Superior temporal gyrus (tissue), 1 donor: Measurements from ENCODE around the gene PEAK3.
A peak's percentile ranks its signal among the peaks of the same experiment; 100 is the strongest.
"Not testable (repeated sequence)": the region's sequence is repeated elsewhere in the genome, so short reads cannot be mapped to it uniquely, and the experiment has no call there.

Experiments used
- DNase-seq: peaks from one replicate; pipeline ENCODE4 v3.0.0-alpha.2; 2016; ENCODE audit errors: extremely low spot score

The PEAK3 gene

DNA sequence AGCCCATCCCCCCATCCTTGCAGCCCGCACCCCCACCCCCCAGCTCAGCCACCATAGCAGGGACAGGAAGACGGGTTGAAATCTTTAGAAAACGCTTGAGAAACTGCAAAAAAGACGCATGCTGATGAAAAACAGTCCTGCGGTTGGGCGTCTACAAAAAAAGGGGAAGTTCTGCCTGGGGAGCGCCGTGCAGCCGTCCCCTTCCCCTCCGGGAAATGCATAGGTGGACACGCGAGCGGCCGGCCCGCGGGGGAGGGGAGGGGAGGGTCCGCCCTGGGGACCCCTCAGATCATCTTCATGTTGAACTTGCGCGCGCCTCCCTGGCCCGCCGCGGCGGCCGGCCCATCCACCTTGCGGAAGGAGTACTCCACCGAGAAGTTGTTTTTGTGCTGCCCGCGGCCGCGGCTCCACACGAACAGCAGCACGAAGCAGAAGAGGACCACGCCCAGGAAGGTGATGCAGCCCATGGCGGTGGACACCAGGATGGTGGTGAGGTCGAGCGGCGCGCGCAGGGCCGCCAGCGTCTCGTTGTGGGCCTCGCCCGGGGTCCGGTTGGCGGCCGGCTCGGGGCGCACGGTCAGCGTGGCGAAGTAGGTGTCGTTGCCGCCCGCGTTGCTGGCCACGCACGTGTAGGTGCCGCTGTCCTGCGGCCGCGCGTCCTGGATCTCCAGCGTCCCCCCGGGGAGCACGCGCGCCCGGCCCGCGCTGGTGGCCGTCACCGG lies 7.9 kb upstream of the PEAK3 start:
- no peak for DNase-seq

- DNase-seq, result no peak
These were observed 7.1 kb upstream of the PEAK3 start for GRCh38 chr19:2288818-2289713.

GRCh38 chr19:2288338-2288817 lies 6.4 kb upstream of the PEAK3 start:
- no peak for DNase-seq

DNA sequence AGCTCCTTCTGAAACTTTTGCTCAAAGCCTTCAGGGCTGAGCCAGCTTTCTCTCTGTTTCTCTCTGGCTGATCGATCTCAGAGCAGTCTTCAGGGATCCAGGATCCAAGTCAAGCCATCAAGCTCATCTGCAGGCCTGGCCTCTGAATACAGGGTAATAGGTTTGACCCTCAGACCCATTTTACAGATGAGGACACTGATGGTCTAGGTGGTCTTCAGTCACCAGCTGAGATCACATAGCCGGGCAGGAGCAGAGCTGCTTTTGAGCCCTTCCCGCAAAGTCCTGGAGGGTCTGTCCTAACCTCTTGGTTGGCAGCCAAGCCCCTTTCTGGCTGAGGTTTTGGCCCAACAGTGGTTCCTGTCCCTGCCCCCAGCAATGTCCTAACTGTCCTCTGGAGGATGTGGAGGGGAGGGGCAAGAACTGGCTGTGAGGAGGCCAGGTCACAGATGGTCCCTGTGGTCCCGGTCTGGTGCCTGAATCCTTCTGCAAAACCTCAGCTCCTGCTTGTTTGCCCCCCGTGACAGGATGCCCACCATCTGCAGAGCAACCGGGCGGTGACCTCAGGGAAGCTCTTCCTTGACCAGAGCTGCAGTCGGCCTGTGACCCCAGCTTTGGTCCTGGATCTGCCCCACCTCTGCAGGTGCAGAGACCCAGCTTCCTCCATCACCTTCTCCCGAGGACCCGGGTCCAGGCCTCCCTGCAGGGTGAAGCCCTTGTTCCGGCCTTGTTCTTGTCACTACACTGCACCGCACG lies 5.8 kb upstream of the PEAK3 start:
- DNase-seq, result no peak

DNA sequence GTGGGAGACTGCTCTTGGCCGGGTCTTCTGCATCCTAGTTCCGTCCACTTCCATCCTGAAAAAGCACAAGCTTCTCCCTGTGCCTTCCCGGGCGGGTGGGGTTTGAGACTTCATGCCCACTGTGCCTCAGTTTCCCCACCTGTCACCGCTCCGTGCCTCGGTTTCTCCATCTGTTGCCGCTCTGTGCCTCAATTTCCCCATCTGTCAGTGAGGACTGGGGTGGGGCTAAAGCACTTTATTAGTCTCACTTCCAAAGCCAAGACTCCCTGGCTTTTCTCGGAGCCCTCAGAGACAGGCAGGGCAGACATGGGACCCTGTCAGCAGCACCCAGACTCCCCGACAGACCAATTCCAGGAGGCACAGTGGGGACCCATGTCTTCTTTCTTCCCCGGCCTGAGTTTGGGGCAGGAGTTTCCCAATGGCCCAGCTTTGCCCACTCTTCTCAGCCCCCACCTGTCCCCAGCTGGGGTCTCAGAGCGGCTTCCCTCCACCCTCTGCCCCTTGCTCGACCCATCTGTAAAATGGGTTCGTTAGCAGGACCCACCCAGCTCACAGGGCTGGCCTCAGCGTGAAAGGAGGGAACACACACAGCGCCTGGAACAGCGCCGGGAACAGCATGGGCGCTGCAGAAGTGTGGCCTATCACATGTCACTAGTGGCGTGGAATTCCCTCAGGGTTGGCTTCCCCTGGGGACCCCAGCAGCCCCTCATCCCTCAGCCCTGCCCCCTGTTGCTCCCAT lies 4.6 kb upstream of the PEAK3 start:
- no peak for DNase-seq

GRCh38 chr19:2283835-2284507 lies 2.0 kb upstream of the PEAK3 start:
- no peak for DNase-seq

- DNase-seq, result no peak
These were observed 875 bp upstream of the PEAK3 start for GRCh38 chr19:2282862-2283237.

- DNase-seq, result not testable (repeated sequence)
These were observed 512 bp downstream of the PEAK3 start for GRCh38 chr19:2281265-2282061.

DNA sequence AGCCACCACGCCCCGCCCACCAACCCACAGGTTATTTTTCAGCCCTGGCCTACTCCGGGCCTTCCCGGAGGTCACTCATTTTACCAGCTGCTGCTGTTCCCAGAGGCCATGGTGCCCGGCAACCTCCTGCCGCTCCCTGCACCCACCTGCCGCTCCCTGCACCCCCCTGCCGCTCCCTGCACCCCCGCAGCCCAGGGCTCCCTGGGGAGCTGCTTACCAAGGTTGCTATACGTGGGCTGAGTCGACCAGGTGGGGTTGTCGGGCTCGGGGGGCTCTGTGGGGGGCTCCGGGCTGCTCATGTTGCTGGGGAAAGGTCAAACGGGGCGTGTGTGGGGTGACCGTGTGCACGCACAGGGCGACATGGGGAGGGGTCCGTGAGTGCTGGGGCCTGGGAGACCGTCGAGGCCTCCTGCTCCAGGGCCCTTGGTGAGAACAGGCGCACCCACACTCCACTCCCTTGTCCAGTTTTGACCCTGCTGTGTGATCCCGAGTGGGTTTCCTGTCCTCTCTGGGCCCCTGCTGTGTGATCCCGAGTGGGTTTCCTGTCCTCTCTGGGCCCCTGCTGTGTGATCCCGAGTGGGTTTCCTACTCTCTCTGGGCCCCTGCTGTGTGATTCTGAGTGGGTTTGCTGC lies 1.2 kb downstream of the PEAK3 start:
- DNase-seq, result no peak

DNA sequence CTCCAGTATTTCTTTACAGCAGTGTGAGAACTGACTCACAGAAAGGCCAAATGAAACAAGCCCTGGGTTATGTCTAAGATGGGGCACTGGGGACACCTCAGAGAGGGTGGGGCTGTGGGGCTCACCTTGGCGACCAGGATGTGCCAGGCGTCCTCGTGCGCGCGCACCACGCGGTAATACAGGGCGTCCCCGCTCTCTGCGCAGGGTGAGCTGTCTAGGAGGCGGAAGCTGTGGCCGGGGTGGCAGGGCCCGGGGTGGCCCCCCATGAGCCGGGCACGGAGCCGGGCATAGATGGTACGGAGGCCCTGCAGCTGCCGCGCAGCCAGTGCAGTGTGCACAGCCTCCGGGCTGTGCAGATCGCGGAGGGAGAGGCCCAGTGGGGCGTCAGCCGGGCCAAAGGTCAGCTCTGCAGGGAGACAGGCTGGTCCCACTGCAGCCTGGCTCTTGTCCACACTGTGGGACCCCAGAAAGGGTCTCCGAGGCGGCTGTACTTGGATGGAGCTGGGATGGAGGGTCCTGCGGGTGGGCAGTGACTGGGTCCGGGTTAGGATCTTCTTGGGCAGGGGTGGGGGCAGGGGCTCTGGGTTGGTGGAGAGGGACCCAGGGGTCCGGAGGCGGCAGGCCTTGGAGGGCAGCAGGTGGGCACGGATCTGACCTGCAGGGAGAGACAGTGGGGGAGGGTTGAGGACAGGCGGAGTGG lies 3.4 kb downstream of the PEAK3 start:
- no peak for DNase-seq

GRCh38 chr19:2277138-2277537 lies 4.8 kb downstream of the PEAK3 start:
- DNase-seq, result no peak

DNA sequence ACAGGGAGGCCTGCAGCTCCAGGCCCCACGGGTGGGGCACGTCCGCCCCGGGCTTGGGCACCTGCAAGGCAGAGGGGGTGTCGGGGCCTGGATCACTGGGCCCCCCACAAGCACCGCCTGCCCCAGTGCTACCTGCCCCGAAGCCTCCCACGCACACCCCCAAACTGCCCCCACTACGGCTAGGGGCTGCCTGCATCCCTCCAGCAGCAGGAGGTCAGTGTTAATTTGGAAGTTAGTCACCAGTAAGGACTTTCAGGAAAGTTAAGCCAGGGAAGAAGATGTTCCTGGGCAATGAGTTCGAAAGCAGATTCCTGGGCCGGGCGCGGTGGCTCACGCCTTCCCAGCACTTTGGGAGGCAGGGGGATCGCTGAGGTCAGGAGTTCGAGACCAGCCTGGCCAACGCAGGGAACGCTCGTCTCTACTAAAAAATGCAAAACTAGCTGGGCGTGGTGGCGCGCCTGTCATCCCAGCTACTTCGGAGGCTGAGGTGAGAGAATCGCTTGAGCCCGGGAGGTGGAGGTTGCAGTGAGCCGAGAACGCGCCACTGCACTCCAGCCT lies 5.5 kb downstream of the PEAK3 start:
- DNase-seq, result no peak

DNA sequence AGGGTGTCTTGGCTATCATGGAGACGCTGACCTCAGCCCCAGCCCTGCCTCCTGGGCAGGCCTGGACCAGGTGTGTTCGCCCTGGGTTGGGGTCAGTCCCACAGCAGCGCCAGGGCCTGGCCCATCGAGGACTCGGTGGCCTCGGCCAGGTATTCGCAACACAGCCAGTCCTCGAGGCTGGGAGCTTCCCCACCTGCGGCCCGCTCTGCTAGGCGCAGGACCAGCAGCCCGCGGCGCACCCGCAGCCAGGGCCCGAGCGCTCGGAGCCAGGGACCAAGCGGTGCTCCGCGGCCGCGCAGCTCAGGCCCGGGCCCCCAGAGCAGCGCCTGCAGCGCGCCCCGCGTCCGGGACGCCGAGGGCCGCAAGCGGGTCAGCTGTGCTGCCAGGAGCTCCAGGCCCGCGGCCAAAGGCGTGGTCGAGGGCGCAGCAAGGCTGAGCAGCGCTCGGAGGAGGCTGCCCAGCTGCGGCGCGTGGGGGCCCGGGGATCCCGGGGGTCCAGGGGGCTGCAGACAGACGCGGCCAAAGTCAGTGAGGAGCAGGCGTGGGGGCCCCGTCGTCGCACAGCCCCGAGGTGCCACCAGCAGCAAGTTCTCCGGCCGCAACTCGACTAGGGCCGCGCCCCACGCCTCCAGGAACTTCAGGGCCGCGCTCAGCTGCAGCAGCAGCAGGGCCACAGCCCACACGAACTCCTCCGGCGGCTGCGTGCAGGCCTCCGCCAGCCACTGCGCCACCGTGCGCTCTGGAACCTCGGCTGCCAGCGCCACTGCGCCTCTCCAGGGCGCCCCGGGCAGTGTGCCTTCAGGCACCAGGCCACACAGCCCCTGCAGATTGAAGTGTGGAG lies 6.2 kb downstream of the PEAK3 start:
- no peak for DNase-seq

- peak; percentile 83 for DNase-seq
These were observed 6.9 kb downstream of the PEAK3 start for GRCh38 chr19:2274931-2275535.

- DNase-seq, result no peak
These were observed 7.7 kb downstream of the PEAK3 start for GRCh38 chr19:2274185-2274711.

- peak; percentile 58 for DNase-seq
These were observed 8.4 kb downstream of the PEAK3 start for GRCh38 chr19:2273356-2274184.
